HG03565 (cell line): ENCODE results near the gene AFF2.

Source experiments
- ATAC-seq: cut with Tn5 transposase; IDR thresholded peaks from one replicate; pipeline ENCODE4 v1.9.1; 2021; ENCODE audit warnings: mild to moderate bottlenecking, moderate library complexity; ENCODE audit not compliant: unreplicated experiment

AFF2 gene

GRCh38 chrX:148580016-148580415, 79.6 kb downstream of the AFF2 start:
- no peak for ATAC-seq

- no peak for ATAC-seq
Observed at GRCh38 chrX:148582353-148582752, 81.9 kb downstream of the AFF2 start.

GRCh38 chrX:148588649-148589310, 88.4 kb downstream of the AFF2 start:
- no peak for ATAC-seq

- no peak for ATAC-seq
Observed at GRCh38 chrX:148592595-148592994, 92.2 kb downstream of the AFF2 start.

GRCh38 chrX:148593146-148593545, 92.7 kb downstream of the AFF2 start:
- ATAC-seq = no peak

- no peak for ATAC-seq
Observed at GRCh38 chrX:148593987-148594386, 93.6 kb downstream of the AFF2 start.

- ATAC-seq = no peak
Observed at GRCh38 chrX:148599404-148599803, 99.0 kb downstream of the AFF2 start.

GRCh38 chrX:148600131-148600530, 99.7 kb downstream of the AFF2 start:
- no peak for ATAC-seq

- no peak for ATAC-seq
Observed at GRCh38 chrX:148600581-148600980, 100.2 kb downstream of the AFF2 start.

GRCh38 chrX:148601034-148601433, 100.6 kb downstream of the AFF2 start:
- no peak for ATAC-seq

- peak; percentile 71 for ATAC-seq
Observed at GRCh38 chrX:148609515-148610327, 109.3 kb downstream of the AFF2 start.

- peak; percentile 54 for ATAC-seq
Observed at GRCh38 chrX:148610328-148610698, 109.9 kb downstream of the AFF2 start.

GRCh38 chrX:148611993-148612392, 111.6 kb downstream of the AFF2 start:
- ATAC-seq = no peak

- ATAC-seq = no peak
Observed at GRCh38 chrX:148612431-148612830, 112.0 kb downstream of the AFF2 start.

GRCh38 chrX:148613636-148614035, 113.2 kb downstream of the AFF2 start:
- no peak for ATAC-seq

GRCh38 chrX:148615491-148615890, 115.1 kb downstream of the AFF2 start:
- ATAC-seq = no peak

- no peak for ATAC-seq
Observed at GRCh38 chrX:148618470-148619445, 118.3 kb downstream of the AFF2 start.

- ATAC-seq = no peak
Observed at GRCh38 chrX:148620023-148620422, 119.6 kb downstream of the AFF2 start.

- ATAC-seq = no peak
Observed at GRCh38 chrX:148624951-148625474, 124.6 kb downstream of the AFF2 start.

- ATAC-seq = no peak
Observed at GRCh38 chrX:148628621-148629020, 128.2 kb downstream of the AFF2 start.

- ATAC-seq = no peak
Observed at GRCh38 chrX:148629434-148629833, 129.0 kb downstream of the AFF2 start.
